HG02870 (cell line): ENCODE results near the gene MS4A4E.
"Not testable (repeated sequence)": the region's sequence is repeated elsewhere in the genome, so short reads cannot be mapped to it uniquely, and the experiment has no call there.

Experiments
- ATAC-seq: cut with Tn5 transposase; IDR thresholded peaks from one replicate; pipeline ENCODE4 v1.9.1; 2021; ENCODE audit warnings: mild to moderate bottlenecking, moderate library complexity; ENCODE audit not compliant: unreplicated experiment

MS4A4E gene

DNA sequence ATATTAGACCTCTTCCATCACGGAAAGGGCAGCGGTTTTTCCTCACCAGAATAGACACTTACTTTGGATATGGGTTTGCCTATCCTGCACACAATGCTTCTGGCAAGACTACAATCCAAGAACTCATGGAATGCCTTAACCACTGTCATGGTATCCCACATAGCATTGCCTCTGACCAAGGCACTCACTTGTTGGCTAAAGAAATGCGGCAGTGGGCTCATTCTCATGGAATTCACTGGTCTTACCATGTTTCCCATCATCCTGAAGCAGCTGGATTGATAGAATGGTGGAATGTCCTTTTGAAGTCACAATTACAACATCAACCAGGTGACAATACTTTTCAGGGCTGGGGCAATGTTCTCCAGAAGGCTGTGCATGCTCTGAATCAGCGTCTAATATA, 20.8 kb downstream of the MS4A4E start:
- ATAC-seq: no peak

DNA sequence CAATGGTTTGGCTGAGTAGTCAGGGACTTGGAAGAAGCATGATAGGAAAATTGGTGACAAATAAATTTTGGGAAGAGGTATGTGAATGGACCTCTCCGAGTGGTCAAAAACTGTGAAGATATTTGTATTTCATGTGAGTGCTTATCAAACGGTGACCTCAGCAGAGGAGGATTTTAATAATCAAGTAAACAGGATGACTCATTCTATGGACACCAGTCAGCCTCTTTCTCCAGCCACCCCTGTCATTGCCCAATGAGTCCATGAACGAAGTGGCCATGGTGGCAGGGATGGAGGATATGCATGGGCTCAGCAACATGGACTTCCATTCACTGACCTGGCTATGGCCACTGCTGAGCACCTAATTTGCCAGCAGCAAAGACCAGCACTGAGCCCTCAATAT, 21.2 kb downstream of the MS4A4E start:
- ATAC-seq: no peak

DNA sequence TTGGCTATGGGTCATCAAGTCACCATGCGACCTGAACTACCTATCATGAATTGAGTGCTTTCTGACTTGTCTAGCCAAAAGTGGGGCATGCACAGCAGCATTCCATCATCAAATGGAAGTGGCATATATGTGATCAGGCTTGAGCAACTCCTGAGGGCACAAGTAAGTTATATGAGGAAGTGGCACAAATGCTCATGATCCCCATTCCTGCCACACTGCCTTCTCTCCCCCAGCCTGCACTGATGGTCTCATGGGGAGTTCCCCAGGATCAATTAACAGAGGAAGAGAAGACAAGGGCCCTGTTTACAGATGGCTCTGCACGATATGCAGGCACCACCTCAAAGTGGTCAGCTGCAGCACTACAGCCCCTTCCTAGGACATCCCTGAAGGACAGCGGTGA, 21.8 kb downstream of the MS4A4E start:
- no peak for ATAC-seq

DNA sequence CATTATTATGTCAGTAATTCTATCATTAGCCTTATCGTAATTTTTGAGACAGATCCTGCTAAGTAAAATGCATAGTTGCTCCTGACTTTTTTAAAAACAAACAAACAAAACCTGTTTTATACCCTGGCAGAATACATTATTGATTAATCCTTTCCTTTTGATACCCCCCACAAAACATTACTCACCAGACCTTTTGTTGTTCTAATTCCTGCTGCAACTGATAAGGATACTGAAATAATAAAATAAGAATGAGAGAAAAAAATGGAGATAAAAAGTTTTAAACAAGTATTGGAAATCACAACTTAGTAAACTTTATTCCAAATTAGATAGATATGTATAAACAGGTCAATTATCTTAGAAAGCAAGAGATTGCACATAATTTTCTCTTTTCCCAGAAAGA, 28.6 kb downstream of the MS4A4E start:
- ATAC-seq: no peak

DNA sequence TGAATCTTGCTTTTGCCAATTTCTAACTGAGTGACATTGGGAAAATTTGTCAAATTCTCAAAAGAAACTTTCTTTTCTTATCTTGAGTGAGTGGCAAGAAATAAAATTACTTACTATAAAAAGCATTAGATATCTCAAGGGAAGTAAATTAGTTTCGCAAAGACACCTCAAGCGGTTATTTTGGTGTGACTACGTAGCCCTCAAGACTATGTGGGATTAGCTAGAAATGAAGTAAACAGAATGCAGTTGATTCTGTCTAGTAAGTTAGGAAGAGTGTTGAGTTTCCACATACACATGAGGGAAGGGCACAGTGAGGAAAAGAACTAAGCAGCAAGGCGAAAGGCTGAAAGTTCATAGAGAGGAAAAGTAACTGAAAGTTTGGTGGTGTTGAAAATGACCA, 31.7 kb downstream of the MS4A4E start:
- ATAC-seq: no peak

DNA sequence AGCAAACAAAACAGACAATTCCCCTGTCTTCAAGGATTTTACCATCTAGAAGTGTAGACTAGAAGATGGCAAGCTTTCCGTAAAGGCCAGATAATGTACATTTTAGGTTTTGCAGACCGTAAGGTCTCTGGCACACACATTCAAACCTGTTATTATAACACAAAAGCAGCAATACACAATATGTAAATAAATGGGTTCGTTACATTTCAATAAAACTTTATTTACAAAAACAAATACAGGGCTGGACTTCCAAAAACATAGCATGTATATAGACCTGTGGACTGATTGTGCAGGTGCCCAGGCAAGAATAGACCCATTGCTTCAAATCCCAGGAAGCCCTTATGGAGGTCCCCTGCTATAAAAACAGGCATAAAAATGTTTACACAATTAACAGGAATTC, 33.0 kb downstream of the MS4A4E start:
- no peak for ATAC-seq

DNA sequence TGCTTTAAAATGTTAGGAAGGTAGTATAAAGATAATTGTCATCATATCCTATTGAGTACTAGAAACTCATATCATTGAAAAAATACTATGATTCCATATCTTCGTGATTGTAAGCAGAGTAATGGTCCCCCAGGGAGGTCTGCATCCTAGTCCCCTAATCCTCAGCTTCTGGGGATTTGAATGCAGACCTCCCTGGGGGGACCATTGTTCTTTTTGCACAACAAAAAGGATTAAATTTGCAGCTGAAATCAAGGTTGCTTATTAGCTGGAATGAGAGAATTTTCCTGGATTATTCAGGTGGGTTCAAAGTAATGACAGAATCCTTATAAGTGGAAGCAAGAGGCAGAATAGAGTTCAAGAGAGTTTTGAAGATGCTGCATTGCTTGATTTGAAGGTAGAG, 34.0 kb downstream of the MS4A4E start:
- ATAC-seq: no peak

DNA sequence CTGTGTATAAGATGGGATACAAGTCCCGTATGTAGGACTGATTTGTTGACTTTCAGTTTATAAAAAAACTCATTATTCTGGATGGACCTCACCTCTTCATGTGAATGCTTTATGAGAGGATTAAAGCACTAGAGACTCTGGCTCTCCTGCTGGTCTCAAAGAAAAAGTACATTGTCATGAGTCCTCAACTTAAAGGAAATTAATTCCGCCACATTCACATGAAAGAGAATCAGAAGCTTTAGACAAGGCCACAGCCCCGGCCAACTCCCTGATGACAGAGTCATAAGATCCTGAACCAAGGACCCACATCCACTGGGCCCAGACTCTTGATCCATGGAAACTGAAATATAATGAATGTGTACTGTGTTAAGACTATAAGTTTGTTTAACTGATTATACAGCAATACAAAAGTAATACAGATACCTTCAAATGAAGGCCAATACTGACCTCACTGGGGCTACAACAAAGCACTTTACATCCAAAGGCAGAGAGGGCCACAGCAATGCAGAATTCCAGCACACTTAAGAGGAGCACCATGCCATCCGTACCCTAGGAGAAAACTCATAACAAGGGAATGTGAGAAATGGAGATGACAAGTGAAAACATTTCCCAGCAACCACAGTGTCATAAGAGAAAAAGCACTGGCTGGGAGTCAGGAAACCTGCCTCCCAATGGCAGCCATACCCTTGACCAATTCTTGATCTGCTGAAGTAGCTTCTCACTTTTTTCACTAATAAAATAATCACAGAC, 34.6 kb downstream of the MS4A4E start:
- no peak for ATAC-seq

DNA sequence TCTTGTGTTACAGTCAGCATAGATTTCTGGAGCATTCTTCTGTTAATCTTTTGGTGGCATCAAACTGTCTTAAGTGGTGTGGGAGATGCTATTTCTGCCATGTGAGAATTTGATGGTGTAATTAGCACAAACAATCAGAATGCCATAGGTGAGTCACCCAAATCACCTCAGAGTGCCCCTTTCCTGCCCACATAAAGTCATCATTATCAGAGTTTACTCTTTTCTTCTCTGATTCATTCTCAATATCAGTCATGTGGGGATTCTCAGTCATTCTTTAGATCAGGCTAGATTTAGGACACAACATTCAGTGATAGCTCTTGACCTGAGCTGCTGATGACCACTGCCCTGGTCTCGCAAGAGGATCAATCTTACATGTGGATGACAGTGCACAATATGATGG, 36.3 kb downstream of the MS4A4E start:
- ATAC-seq: no peak

DNA sequence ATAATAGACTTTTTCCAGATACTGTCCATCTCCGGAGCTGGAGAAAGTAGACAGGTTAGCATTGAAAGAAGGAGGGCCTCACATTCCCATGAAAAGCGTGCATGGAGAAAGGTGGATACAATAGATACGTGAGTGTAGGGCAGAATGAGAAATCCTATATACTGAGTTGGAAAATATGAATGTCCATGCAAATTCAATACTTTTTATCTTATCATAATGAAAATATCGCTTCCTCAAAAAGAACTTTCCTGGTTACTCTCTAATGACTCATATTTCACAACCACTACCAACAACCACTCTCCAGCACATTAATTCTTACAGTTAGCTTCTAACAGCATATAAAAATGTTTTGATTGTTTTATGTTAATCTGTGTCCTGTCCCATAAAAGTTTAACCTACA, 38.0 kb downstream of the MS4A4E start:
- ATAC-seq: peak; percentile 88

DNA sequence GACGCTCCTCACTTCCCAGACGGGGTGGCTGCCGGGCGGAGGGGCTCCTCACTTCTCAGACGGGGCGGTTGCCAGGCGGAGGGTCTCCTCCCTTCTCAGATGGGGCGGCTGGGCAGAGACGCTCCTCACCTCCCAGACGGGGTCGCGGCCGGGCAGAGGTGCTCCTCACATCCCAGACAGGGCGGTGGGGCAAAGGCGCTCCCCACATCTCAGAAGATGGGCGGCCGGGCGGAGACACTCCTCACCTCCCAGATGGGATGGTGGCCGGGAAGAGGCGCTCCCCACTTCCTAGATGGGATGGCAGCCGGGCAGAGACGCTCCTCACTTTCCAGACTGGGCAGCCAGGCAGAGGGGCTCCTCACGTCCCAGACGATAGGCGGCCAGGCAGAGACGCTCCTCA, 41.6 kb downstream of the MS4A4E start:
- not testable (repeated sequence) for ATAC-seq

DNA sequence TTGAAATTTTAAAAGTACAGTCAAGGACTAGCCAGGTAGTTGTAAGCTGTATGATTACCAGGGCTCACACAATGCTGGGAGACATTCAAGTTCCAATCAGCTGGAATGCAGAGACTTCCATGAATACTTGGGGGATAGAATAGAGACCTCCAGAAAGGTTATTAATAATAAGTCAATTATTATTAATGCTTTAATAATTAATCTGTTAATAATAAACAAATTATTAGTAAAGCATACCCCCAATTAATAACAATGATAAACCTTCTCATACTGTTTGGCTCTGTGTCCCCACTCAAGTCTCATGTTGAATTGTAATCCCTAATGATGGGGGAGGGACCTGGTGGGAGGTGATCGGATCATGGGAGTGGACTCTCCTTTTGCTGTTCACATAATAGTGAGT, 45.5 kb downstream of the MS4A4E start:
- no peak for ATAC-seq

DNA sequence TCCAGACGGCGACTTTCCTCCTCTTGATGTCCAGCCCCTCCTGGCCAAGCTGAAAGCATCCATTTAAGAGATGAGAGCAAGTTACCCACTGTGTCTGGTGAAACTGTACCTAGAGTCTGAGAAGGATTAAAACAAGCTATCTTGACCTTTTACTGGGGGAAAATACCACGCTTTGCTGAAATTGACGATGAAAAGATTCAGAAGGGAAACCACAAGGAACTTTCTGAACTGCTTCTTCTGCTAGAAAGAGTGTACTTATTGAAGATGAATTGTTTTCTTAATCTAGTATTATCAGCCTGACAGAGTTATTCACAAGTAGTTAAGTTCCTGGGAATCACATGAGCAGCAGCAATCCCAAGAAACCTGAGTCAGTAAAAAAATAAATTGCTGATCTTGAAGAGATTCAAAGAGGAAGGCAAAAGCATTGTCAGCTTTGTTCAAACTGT, 47.0 kb downstream of the MS4A4E start:
- ATAC-seq: peak; percentile 69

DNA sequence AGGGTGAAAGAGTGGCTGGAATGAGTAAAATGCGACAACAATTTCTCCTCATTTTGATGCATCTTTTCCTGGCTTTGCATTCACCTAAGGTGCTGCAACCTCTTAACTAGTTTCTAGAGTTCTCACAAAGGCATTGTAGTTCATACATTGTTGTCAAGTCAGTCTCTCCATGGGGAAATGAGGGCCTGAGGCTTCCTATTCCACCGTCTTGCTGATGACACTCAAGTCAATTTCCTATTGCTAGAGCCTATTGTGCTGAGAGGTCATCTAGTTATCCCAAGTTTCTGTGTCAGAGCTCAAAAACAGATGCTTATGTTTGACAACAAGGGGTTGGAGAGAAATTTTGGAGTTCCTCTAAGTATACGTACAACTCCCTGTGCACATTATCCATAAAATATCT, 48.4 kb downstream of the MS4A4E start:
- ATAC-seq: no peak

DNA sequence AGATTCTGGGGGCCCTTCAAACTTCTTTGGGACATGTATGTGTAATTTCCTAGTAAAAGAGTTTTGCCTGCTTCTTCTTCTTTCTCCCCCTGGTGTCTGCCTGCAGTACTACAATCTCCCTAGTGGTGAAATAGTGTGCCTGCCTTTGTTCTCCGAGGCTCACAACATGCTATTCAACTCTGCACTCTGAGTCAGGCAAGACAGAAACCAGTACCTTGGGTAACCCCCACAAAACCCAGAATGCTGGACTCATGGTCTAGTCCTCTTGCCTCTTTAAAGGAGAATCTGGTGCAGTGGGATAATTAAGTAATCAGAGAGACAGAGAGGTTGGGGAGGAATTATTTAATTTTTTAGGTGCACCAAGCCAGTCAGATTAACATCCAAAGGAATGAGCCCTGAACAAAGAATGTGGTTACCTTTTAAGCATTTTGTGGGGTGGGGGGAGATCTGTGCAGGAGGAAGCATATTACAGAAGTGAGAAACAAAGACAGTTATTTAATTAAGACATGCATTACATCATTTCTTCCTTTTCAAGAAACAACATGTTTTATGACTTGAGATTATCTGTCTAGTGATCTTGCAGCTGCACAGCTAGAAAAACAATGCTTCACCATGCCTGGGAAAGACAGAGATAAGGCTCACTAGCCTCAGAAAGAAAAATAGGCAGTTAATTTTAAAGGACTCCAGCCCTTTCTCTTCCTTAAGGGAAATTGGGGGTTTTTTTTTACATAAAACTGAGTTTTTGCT, 49.1 kb downstream of the MS4A4E start:
- peak; percentile 92 for ATAC-seq

DNA sequence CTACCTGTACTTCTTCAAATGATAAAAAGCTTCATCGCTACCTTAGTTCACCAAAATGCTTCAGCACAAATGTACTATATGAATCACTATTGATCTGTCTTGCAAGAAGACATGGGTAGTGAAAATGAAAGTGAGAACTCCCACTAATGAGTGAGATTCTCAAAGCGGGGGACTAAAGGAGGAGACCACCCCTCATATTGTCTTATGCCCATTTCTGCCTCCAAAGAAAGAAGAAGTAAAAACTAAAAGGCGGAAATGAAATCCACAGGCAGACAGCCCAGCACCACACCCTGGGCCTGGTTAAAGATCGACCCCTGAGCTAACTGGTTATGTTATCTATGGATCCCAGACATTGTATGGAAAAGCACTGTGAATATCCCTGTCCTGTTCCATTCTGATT, 50.4 kb downstream of the MS4A4E start:
- ATAC-seq: not testable (repeated sequence)

DNA sequence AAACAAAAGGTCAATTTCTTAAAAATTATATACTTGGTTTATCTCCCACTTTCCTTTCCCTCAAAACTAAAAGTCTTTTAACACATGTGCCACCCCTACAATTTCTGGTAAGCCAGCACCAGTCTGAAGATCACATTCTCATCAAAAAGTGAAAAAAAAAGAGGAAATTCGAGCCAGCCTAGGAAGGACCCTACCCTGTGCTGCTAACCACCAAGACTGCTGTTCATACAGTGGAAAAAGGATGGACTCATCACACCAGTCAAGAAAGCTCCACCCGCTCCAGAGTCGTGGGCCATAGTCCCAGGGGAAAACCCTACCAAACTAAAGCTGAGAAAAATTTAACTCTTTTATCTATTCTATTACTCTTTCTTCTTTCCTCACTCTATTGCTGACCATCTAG, 54.5 kb downstream of the MS4A4E start:
- not testable (repeated sequence) for ATAC-seq

DNA sequence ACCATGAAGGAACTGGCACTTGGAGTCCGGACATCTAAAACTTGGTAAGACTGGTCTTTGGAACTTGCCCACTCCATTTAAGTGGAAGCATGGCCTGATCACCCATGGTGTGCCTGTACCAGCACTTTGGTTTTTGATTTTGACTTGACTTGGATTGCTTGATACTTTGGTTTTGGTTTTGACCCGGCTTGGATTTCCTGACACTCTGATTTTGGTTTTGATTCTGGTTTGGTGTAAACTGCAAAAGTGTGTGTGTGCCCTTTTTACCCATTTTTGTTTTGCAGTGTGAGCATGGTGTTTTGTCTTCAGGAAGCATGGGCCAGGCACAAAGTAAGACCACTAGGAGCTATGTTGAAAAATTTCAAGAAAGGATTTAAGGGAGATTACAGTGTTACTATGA, 56.8 kb downstream of the MS4A4E start:
- ATAC-seq: not testable (repeated sequence)

DNA sequence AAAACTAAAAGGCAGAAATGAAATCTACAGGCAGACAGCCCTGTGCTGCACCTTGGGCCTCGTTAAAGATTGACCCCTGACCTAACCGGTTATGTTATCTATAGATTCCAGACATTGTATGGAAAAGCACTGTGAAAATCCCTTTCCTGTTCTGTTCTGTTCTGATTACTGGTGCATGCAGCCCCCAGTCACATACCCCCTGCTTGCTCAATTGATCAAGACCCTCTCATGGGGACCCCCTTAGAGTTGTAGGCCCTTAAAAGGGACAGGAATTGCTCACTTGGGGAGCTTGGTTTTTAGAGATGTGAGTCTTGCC, 57.5 kb downstream of the MS4A4E start:
- ATAC-seq: not testable (repeated sequence)

DNA sequence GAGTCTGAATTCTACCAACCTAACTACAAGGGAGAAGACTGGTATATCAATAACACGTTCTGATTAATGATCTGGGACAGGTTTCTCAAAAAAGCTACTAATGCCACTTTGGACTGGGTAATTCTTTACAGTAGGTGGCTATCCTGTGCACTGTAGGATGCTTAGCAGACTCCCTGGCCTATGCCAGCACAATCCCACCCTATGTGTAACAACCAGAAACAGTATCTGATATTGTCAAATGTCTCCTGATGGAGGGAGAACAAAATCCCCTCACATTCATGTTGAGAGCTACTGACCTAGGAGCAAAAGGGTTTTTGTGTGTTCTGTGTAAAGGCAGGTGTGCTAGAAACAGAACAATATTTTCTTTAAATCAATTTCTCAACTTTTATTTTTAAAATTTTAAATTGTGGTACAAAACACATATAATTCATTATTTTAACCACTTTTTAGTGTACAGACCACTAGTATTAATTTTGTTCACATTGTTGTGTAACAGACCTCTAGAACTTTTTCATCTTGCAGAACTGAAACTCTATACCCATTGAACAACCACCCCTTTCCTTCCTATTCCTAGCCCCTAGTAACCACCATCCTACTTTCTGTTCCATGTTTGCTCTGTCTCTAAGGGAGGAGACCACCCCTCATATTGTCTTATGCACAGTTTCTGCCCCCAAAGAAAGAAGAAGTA, 58.0 kb downstream of the MS4A4E start:
- no peak for ATAC-seq

DNA sequence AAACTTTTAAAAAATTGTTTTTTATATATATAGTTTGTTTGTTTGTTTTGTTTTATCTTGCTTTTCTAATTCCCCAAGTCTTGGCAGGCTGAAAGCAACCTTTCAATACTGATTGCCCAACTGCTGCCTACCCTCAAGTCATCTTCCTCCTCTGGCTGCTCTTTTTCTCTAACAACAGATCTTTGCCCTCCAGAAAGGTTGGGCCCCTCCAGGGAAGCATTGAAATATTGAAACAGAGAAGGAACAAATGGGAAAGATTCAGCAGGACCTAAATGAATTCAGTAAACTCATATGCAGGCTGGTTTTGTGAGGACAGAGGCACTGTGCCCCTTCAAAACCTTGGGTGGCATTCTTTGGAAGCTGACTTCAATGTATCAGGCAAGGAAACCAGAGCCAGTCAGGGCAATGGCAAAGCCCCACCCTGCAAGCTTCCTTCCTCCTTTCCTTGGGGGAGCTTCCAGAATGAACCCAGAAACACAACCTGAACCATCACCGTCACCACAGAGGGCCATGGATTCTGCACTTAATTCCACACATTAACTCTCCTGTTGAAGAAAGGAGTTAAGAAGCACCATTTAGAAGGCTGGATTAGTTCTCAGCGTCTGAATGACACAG, 59.2 kb downstream of the MS4A4E start:
- ATAC-seq: no peak
